Ovary (tissue), 9 donors: Measurements from ENCODE around the gene DERL3. TPM values are rescaled to one million over a fixed set of nuclear protein-coding genes. Genes with fewer than 3 reads are reported as not detected.

ENCODE experiments used
- DNase-seq, 5 donors: peaks; one replicate each; pipeline ENCODE4 v3.0.0-alpha.2; 2019 to 2020
- H3K27ac ChIP-seq, 2 donors: fragments of 200-600 bp; one replicate each; pipeline versions ENCODE4 v1.5.1 to v1.8.0; 2019 to 2022
- H3K27me3 ChIP-seq: fragments of 200-600 bp; one replicate; pipeline ENCODE4 v1.8.0; 2022
- H3K36me3 ChIP-seq: fragments of 200-600 bp; sonication (generic); one replicate; pipeline ENCODE4 v1.5.1; 2019
- H3K4me1 ChIP-seq: one replicate; pipeline ENCODE4 v1.8.1; 2013; ENCODE audit warnings: mild to moderate bottlenecking, moderate library complexity; ENCODE audit not compliant: insufficient read depth
- H3K4me3 ChIP-seq: fragments of 200-600 bp; sonication (generic); one replicate; pipeline ENCODE4 v1.5.1; 2017
- H3K9me3 ChIP-seq, 2 donors: fragments of 200-600 bp in 1 of 2; sonication (generic) in 1 of 2; one replicate each; pipeline versions ENCODE4 v1.5.1 to v1.8.1; 2013 to 2019; ENCODE audit warnings: mild to moderate bottlenecking in 1 of 2, moderate library complexity in 1 of 2
- EP300 ChIP-seq: sonication (generic); formaldehyde crosslinking; IDR thresholded peaks from one replicate; pipeline ENCODE4 v1.6.1; 2017; ENCODE audit warnings: antibody characterized with exemption
- POLR2A ChIP-seq: fragments of 450-650 bp; IDR thresholded peaks from one replicate; pipeline ENCODE4 v1.6.1; 2017; ENCODE audit warnings: antibody characterized with exemption, mild to moderate bottlenecking, moderate library complexity
- WGBS, 3 donors: extraction: QIAGEN DNeasy Blood & Tissue Kit in 1 of 3; methylation state at CpG; one replicate each; pipeline versions ENCODE4 v1.1.5 to v1.1.7; 2013 to 2017; 5-methylcytosine and 5-hydroxymethylcytosine counted together
- intact Hi-C, 4 donors: fragments of 100-400 bp; cut with DNase I; formaldehyde crosslinking; loops; one replicate each; pipeline versions ENCODE4 v1.11.0 to v1.15.1; 2022 to 2023
- polyA plus RNA-seq, 2 donors: library from polyadenylated mRNA; stranded (reverse); fragments of 200-250 nt in 1 of 2; fragments of 350-450 nt in 1 of 2; fragmentation: Illumina TruSeq in 1 of 2; extraction: RNeasy Lipid Tissue Mini Kit (QIAGEN cat#74804) in 1 of 2; gene quantifications; one replicate each; pipeline ENCODE4 v1.2.3, GENCODE V29; 2013 to 2014
- total RNA-seq, 7 donors: library from RNA; depleted of rRNA in 2 of 7; stranded (reverse); fragments of >200 nt in 2 of 7; fragmentation: NEBNext Ultra II Directional in 3 of 7; extraction: Animal tissue kit (Norgen Biotek cat#: 25700) in 3 of 7; gene quantifications; one replicate each; pipeline versions ENCODE4 v1.1.0 to v1.2.4, GENCODE V29; 2016 to 2023
- TF ChIP-seq, protein P1 (sequence below), 3 donors: fragments of 450-650 bp in 2 of 3; fragments of 200-600 bp in 1 of 3; IDR thresholded peaks; one replicate each; pipeline versions ENCODE4 v1.5.1 to v1.8.0; 2016 to 2022; ENCODE audit warnings: antibody characterized with exemption in 3 of 3, mild to moderate bottlenecking in 1 of 3
- donor health status: DM: no; HTN: no; CAD: no; lungs with moderate emphysema.
- donor health status: DM: no; HTN: no; CAD: no.
- donor health status: Bipolar disorder and iron deficiency.
- donor health status: DM: yes; HTN: yes; CAD: no.
- donor health status: DM: no; HTN: no; CAD: no.
- donor health status: DM: yes; HTN: yes; CAD: no.

DERL3 gene
- total and polyA plus RNA-seq, 9 donors: 0.45 to 3.9 (median 1.8) TPM

DNA sequence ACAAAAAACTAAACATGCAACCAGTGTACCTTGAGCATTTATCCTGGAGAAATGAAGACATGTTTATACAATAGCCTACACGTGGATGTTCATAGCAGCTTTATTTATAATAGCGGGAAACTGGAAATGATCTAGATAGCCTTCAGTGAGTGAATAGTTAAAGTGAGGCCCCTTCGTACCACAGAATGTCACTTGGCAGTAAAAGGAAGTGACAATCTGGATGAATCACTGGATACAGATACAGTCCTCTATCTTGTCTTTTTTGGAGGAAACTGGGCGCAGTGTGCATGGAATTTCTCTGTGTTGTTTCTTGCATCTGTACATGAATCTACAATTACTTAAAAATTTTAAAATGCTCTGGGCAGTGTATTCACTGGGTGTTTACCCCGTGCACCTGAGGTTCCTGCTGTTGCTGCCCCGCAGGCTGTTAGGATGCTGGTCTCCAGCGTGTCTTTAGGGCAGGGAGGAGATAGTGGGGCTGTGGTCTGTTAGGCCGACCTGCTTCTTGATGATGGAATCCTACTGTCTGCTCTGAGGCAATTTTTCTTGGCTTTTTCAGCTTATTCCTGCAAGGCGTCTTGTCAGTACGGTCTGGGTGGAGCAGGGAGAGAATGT is 23.2 kb downstream of the DERL3 start:
- Histone ChIP-seq H3K4me3 (no peak overlapping the region), H3K9me3 (no peaks in the 10 kb centered on the region), H3K36me3 (no peaks in the 10 kb centered on the region), H3K27ac (no peak overlapping the region), H3K4me1 (no peaks in the 10 kb centered on the region), H3K27me3 (no peaks in the 10 kb centered on the region)
- intact Hi-C loops: no loop called here
- TF ChIP-seq EP300: no peak
- TF ChIP-seq, protein P1, sequence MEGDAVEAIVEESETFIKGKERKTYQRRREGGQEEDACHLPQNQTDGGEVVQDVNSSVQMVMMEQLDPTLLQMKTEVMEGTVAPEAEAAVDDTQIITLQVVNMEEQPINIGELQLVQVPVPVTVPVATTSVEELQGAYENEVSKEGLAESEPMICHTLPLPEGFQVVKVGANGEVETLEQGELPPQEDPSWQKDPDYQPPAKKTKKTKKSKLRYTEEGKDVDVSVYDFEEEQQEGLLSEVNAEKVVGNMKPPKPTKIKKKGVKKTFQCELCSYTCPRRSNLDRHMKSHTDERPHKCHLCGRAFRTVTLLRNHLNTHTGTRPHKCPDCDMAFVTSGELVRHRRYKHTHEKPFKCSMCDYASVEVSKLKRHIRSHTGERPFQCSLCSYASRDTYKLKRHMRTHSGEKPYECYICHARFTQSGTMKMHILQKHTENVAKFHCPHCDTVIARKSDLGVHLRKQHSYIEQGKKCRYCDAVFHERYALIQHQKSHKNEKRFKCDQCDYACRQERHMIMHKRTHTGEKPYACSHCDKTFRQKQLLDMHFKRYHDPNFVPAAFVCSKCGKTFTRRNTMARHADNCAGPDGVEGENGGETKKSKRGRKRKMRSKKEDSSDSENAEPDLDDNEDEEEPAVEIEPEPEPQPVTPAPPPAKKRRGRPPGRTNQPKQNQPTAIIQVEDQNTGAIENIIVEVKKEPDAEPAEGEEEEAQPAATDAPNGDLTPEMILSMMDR (IDR thresholded peaks at IDR 0.05): no peak
- TF ChIP-seq POLR2A: no peak
- 71 to 80% (median 80%) methylated on average over 10 of the region's 10 CpGs for WGBS, 3 donors
- no peak for DNase-seq

DNA sequence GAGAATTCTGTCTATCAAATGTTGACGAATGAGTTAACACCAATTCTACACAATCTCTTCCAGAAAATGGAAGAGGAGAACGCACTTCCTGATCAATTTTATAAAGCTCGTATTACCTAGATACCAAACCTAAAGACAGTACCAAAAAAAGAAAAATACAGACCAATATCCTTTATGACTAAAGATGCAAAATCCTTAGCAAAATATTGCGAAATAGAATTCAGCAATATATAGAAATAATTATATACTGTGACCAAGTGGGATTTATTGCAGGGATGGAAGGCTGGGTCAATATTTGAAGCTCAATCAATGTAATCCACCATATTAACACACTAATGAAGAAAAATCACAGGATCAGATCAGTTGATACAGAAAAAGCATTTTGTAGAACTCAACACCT is 26.4 kb downstream of the DERL3 start:
- no peak for DNase-seq
- intact Hi-C loops: no loop called here
- Histone ChIP-seq H3K4me3 (no peak overlapping the region), H3K36me3 (no peaks in the 10 kb centered on the region), H3K27me3 (no peaks in the 10 kb centered on the region), H3K9me3 (no peaks in the 10 kb centered on the region), H3K4me1 (no peaks in the 10 kb centered on the region), H3K27ac (no peak overlapping the region)
- TF ChIP-seq EP300: no peak
- 93 to 96% (median 96%) methylated on average over 4 of the region's 4 CpGs for WGBS, 3 donors

DNA sequence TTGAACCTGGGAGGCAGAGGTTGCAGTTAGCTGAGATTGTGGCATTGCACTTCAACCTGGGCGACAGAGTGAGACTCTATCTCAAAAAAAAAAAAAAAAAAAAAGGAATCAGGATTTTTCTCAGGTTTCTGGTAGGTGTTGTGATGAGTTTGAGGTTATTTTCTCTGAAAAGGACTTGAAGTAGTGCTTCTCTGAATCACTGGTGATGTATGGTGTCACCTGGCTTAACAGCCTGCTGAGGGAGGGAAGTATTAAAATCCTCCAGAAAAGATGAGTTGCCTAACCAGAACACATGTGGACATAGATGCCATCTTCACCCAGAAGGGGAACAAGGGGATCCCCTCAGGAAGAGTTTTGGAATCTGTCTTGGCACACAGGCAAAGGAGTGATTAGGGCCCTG is 32.0 kb downstream of the DERL3 start:
- Histone ChIP-seq H3K27ac (no peak overlapping the region), H3K4me3 (no peak overlapping the region), H3K36me3 (no peaks in the 10 kb centered on the region), H3K4me1 (peaks cover 2% of the 10 kb centered on the region), H3K27me3 (no peaks in the 10 kb centered on the region), H3K9me3 (no peaks in the 10 kb centered on the region)
- TF ChIP-seq POLR2A (no peak), EP300 (no peak)
- TF ChIP-seq, protein P1 (IDR thresholded peaks at IDR 0.05): no peak
- 94 to 100% (median 96%) methylated on average over 1 of the region's 1 CpG for WGBS, 3 donors
- intact Hi-C loops: no loop called here
- no peak for DNase-seq

DNA sequence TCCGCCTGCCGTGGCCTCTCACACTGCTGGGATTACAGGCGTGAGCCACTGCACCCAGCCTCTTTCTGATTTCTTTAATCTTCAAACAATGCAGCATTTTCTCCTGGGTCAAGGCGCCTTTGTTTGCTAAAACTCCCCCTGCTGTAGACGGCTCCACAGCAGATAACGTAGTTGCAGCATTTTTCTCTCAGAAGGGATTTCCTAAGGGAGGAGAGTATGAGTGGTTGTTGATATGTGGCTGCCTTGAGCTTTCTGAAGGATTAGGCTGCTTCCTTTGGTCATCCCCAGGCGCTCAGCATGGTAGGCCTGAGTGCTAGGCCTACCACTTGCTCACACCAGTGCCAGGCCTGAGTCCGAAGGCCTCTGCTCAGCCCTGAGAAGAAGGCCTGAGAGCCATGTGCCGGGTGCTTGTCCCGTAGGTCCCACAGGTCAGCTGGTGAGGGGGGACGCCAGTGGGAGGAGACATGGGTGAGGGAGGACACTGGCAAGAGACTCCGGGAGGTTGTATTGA is 34.0 kb downstream of the DERL3 start:
- H3K27me3 ChIP-seq: no peaks in the 10 kb centered on the region
- no peaks in the 10 kb centered on the region for H3K36me3 ChIP-seq
- no peak for TF ChIP-seq EP300
- TF ChIP-seq, protein P1 (IDR thresholded peaks at IDR 0.05): no peak
- TF ChIP-seq POLR2A: no peak
- no peak overlapping the region for H3K4me3 ChIP-seq
- 12 to 35% (median 13%) methylated on average over 12 of the region's 12 CpGs for WGBS, 3 donors
- H3K9me3 ChIP-seq: no peaks in the 10 kb centered on the region
- H3K4me1 ChIP-seq: peaks cover 2% of the 10 kb centered on the region
- DNase-seq: peak in 3 of 5 donors; percentile 35 to 65 (median 55)
- peak overlapping the region in 1 of 2 donors; percentile 59 for H3K27ac ChIP-seq
- intact Hi-C loops: no loop called here
